Cardiac ventricle fibroblast (primary cell): ENCODE measurements around the gene ZSWIM3. TPM values are rescaled to one million over a fixed set of nuclear protein-coding genes. Genes with fewer than 3 reads are reported as not detected.

Experiments used
- total RNA-seq: library from RNA; depleted of rRNA; stranded (reverse); fragments of >200 nt; gene quantifications from 2 replicates; pipeline ENCODE4 v1.2.3, GENCODE V29; 2015

ZSWIM3 gene
- total RNA-seq = 2.2 and 2.7 TPM in 2 replicates

DNA sequence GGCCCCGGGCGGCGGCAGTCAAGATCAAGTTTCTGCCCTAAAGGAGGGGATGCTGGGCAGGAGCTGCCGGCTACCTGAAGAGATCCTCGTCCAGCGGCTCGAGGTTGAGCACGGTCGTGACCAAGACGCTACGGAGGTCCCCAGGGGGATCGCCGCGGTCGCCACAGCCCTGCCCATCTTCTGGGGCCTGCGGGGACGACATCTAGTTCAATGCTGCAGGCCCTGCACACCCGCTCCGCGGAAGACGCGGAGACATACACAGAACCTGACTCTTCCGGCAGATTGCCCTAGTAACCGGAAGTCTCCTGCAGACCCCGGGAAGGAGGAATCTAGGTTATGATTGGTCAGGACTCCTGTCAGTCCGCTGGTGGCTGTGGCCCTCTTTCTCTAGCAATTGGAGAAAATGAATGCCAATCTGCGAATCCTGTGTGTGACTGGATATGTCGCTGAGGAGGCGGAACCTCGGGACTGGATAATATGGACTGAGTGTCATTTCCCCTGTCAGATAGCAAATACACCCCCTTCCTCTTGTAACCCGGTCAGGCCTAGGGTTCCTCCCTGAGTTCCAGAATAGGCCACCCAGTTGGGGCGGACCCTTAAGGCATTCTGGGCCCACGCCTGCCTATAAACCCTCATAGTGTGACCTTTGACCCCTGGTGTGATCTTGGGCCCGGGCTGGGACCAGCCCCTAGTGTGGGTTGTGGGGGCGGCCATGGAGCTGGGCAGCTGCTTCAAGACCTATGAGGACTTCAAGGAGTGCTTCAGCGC is at the start of gene ZSWIM3, which contains the start of gene ACOT8:
ZSWIM3 (plus strand) TSS at position 501 of the 768 bp plus-strand sequence; CDS start at position 713, 212 bp downstream.
ACOT8 (minus strand) TSS at position 279 of the 768 bp plus-strand sequence; CDS start at position 202, 77 bp downstream.

DNA sequence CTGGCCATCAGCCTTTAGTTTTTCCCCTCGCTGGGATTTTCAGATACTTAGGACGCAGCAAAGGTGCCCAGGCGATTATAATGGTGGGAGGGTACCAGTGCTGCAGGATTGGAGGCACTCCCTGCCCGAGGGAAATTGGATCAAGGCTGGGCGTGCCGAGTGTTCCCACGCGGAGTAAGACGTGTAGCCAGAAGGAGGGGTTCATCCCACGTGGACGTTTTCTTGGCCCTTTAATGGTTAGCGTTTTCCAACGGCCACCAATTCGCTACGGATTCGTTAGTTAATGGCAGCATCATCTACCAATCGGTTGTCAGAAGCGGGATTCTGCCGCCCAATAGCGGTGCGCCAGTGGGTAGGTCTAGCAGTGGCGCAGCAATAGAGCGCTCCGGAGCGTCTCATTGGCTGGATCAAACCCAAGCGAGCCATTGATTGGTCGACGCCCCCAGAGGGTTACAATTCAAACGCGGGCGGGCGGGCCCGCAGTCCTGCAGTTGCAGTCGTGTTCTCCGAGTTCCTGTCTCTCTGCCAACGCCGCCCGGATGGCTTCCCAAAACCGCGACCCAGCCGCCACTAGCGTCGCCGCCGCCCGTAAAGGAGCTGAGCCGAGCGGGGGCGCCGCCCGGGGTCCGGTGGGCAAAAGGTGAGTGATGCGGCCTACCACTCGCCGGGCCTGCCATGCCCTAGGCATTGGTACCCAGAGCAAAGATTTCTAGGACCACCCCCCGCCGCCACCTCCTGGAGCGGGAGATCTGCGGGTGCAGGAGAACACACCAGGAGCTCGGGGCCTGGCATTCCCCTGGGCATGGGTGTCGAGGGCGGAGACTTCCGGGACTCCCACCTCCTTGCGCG is 45.0 kb upstream of the ZSWIM3 start, which contains the start of gene UBE2C:
UBE2C (plus strand) TSS at position 488 of the 849 bp plus-strand sequence; CDS start at position 540, 52 bp downstream.

DNA sequence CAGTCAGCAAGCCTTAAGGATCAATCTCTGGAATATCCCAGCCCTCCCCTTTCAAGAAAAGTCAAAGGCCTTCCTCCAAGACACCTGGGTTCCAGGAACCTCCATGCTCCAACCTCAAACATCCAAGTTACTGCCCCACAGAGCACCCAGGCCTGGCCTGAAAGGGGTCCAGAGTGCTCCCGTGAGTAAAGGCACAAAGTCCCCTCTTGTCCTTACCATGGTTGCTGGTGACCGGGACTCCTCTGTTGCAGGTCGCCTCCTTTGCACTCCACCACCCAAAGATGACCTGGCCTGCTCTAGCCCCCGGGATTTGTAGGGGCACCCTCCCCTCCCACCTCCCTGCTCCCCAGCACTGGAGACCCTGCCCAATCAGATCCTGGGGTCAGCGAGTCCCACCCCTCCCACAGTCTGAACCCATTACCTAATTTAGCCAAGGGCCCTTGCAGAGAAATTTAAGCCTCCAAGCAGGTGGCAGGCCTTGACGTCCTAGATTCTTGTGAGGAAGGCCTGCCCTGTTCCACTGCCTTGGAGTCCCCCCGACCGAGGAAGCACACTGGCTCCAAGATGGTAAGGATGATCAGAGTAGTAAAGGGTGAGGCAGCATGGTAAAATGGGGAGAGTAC is 30.3 kb upstream of the ZSWIM3 start, which contains the start of gene TNNC2:
TNNC2 (minus strand) TSS at position 283 of the 623 bp plus-strand sequence; CDS start at position 219, 64 bp downstream.

DNA sequence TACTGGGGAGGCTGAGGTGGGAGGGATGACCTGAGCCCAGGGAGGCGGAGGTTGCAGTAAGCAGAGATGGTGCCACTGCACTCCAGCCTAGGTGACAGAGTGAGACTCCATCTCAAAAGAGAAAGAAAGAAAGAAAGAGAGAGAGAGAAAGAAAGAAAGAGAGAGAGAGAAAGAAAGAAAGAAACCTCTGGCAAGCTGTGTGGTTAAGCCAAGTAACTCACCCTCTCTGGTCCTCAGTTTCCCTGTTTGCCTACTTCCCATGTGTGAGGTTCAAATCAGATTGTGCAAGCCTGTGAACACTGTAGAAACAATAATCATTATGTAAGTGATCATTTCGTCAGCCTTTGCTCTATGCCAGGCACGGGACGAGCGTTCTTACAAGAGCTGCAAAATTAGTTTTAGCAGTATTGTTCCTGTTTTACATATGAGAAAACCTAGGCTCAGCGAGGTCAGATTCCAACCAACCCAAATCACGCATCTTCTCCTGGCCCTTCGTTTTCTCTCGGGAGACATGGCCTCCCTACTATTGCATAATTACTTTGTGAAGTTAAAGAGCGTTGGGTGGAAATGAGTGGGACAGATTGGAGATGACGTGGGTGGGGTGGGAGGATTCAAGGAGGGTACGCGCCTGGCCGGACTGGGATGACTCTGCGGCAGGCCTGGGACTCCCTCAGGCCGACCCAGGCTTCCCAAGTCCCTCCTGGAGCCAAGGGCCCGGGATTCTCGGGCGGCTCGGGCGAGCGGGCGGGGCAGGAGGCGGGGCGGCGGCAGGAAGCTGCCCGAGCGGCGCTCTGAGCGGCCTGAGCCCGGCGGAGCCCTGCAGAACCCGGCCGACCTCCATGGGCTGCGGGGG is 24.2 kb upstream of the ZSWIM3 start, which contains the start of gene SNX21:
SNX21 (plus strand) TSS at position 770 of the 853 bp plus-strand sequence. CDS start 121 bp downstream, outside the sequence.

DNA sequence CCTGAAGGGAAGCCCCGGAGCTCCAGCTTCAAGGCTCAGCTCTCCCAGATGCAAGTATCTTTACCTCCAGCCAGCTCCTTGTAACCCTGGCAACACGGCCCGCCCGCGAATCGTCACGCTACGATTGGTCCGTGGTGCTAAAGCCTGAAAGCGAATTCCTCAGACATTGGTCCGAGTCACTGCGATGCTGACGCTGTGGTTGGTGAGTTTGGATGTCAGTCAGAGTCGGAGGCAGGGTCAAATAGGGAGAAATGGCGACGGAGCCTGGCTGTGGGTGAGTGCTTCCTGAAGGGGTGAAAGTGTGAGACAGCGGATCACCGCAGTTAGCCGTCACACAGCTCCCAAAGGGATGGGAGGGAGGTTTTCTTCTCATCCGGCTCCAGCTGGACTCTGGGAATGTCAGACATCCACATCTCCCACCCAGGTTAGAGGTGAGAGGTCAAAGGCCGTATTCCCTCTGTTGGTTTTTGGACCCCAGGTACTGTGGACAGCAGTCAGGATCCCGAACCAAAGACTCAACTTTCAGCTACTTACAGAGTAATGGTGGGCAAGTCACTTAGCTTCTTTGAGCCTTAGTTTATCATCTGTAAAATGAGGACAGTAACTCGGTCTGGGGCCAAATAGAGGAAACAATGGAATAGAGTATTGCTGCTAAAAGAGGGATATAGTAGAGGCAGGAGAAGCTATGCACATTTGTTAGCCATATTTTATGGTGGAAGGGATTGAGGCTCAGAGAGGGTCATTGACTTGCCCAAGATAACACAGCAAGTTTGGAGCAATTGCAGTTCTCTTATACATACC is 23.8 kb downstream of the ZSWIM3 start, which contains the start of gene ZSWIM1:
ZSWIM1 (plus strand) TSS at position 240 of the 801 bp plus-strand sequence. CDS start 1,366 bp downstream, outside the sequence.

GRCh38 chr20:45887346-45887715 is 29.9 kb downstream of the ZSWIM3 start, which contains the start of gene SPATA25:
Gene SPATA25, minus strand, starts transcription at chr20:45887622. Its CDS starts 32 bp downstream, at chr20:45887590.

DNA sequence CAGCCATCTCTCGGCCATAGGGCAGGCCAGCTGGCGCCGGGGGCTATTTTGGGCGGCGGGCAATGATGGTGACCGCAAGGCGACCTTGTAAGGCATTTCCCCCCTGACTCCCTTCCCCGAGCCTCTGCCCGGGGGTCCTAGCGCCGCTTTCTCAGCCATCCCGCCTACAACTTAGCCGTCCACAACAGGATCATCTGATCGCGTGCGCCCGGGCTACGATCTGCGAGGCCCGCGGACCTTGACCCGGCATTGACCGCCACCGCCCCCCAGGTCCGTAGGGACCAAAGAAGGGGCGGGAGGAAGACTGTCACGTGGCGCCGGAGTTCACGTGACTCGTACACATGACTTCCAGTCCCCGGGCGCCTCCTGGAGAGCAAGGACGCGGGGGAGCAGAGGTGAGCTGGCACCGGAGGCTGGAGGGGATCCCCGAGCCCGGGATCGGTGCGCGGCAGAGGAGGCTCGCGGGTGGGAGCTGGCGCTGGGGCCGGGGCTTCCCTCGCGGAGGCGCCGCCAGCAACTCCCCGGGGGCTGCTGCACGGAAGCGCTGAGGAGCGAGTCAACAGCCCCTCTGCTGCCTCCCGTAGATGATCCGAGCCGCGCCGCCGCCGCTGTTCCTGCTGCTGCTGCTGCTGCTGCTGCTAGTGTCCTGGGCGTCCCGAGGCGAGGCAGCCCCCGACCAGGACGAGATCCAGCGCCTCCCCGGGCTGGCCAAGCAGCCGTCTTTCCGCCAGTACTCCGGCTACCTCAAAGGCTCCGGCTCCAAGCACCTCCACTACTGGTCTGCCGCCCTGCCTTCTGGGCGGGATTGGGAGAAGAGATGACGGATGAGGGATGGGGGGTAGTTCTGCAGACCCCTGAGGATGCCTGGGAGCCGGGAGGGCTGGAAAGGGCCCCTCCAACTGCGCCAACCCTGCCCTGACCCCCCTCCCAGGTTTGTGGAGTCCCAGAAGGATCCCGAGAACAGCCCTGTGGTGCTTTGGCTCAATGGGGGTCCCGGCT is 33.9 kb downstream of the ZSWIM3 start, which contains the start of the genes CTSA and NEURL2:
CTSA (plus strand) TSS at position 351 of the 999 bp plus-strand sequence; CDS start at position 585, 234 bp downstream.
NEURL2 (minus strand) TSS at position 224 of the 999 bp plus-strand sequence; CDS start at position 7, 217 bp downstream.

DNA sequence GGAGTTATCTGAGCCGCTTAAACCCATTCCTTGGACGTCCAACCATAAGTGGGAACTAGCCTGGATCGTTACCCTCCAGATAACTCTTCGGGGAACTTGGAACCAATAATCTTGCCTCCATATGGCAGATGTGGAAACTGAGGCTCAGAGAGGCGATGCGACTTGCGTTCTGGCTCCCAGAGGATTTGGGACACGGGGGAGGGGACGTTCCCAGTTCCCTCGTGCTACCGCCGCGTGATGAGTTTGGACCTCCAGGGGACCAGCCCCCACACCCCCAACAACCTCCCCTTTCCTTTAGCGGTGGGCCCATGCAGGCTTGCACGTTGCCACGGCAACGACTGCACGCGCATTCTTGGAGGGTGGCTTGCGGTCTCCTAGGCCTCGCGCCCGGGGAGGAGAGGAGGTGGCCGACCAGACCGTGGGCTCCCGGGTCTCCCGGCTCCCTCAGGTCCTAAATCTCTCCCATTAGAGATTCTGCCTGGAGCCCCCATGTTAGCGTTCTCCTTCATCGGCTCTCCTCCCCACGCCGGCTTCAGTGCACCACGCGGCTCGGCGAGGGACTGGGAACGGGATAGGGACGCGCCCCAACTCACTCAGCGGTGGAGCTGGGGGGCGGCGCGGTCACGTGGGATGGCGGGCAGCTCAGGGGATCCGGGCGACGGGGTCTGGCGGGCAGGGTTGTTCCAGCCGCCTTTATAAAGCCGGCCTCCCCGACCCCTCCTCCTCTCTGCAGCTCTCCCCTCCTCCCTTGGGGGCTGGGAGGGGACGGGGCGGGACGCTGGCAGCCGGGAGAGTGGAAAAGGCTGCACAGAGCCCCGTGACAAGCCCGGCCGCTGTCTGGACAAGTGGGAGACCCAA is 54.3 kb downstream of the ZSWIM3 start, which contains the start of gene PLTP:
PLTP (minus strand) TSS at position 670 of the 858 bp plus-strand sequence. CDS start 703 bp downstream, outside the sequence.

Other genes starting within 250 kb of the ZSWIM3 start
- gene WFDC10A, start 227.9 kb upstream of the ZSWIM3 start, total RNA-seq = not detected in 2 replicates
- gene WFDC9, start 226.3 kb upstream of the ZSWIM3 start, total RNA-seq = not detected in 2 replicates
- gene WFDC11, start 187.4 kb upstream of the ZSWIM3 start, total RNA-seq = not detected in 2 replicates
- not detected in 2 replicates for gene WFDC13, start 155.6 kb upstream of the ZSWIM3 start, total RNA-seq
- gene WFDC10B, start 152.6 kb upstream of the ZSWIM3 start, total RNA-seq = not detected in 2 replicates
- gene SPINT4, start 135.3 kb upstream of the ZSWIM3 start, total RNA-seq = not detected in 2 replicates
- not detected in 2 replicates for gene WFDC3, start 65.7 kb upstream of the ZSWIM3 start, total RNA-seq
- 23.3 and 25.9 TPM in 2 replicates for gene DNTTIP1, start 65.7 kb upstream of the ZSWIM3 start, total RNA-seq
- gene UBE2C, start 45.0 kb upstream of the ZSWIM3 start, total RNA-seq = 3.7 and 10.7 TPM in 2 replicates
- 1.9 TPM in 1 of 2 replicates, not detected in the other for gene TNNC2, start 30.3 kb upstream of the ZSWIM3 start, total RNA-seq
- 71.0 and 101 TPM in 2 replicates for gene SNX21, start 23.8 kb upstream of the ZSWIM3 start, total RNA-seq
- gene ACOT8, start 222 bp upstream of the ZSWIM3 start, total RNA-seq = 22.9 and 27.6 TPM in 2 replicates
- gene ZSWIM1, start 23.6 kb downstream of the ZSWIM3 start, total RNA-seq = 8.3 and 11.1 TPM in 2 replicates
- 0.54 and 1.7 TPM in 2 replicates for gene SPATA25, start 30.0 kb downstream of the ZSWIM3 start, total RNA-seq
- 4.5 and 5.3 TPM in 2 replicates for gene NEURL2, start 33.6 kb downstream of the ZSWIM3 start, total RNA-seq
- 142 and 151 TPM in 2 replicates for gene CTSA, start 33.7 kb downstream of the ZSWIM3 start, total RNA-seq
- gene PLTP, start 54.5 kb downstream of the ZSWIM3 start, total RNA-seq = 432 and 477 TPM in 2 replicates
- gene PCIF1, start 77.1 kb downstream of the ZSWIM3 start, total RNA-seq = 12.4 and 16.3 TPM in 2 replicates
- 7.6 and 9.4 TPM in 2 replicates for gene ZNF335, start 114.6 kb downstream of the ZSWIM3 start, total RNA-seq
- gene MMP9, start 151.3 kb downstream of the ZSWIM3 start, total RNA-seq = 0.12 TPM in 1 of 2 replicates, not detected in the other
- not detected in 2 replicates for gene SLC12A5, start 171.6 kb downstream of the ZSWIM3 start, total RNA-seq
- gene NCOA5, start 232.3 kb downstream of the ZSWIM3 start, total RNA-seq = 20.2 and 24.6 TPM in 2 replicates